H1 (cell line): ENCODE results near the gene CEP89. TPM values are rescaled to one million over a fixed set of nuclear protein-coding genes. Genes with fewer than 3 reads are reported as not detected.
"Not testable (repeated sequence)": the region's sequence is repeated elsewhere in the genome, so short reads cannot be mapped to it uniquely, and the experiment has no call there.

Experiments used
- CTCF ChIA-PET: fragments of 300-600 bp; sonication (Branson Sonifier 250); formaldehyde crosslinking; loops from one replicate; lab custom pipeline; 2021; ENCODE audit not compliant: partially characterized antibody; lab: Charles Lee
- POLR2A ChIA-PET: fragments of 300-600 bp; sonication (Branson Sonifier 250); formaldehyde crosslinking; loops from one replicate; lab custom pipeline; 2021; ENCODE audit warnings: inconsistent platforms; ENCODE audit not compliant: partially characterized antibody; lab: Charles Lee
- DNase-seq, 2 experiments: peaks; one replicate each; pipeline versions ENCODE4 v3.0.0 to v3.0.0-alpha.2; 2010 to 2022; ENCODE audit warnings: low spot score in 2 of 2, low read depth in 1 of 2, mixed read lengths in 1 of 2
- FAIRE-seq: peaks from 2 replicates; lab custom pipeline; 2011; peaks lifted over from hg19 to GRCh38; lab: Jason Lieb, UNC
- H2AFZ ChIP-seq: 2 replicates; pipeline ENCODE4 v1.8.1; 2012; ENCODE audit warnings: low read length, inconsistent platforms
- H2AK5ac ChIP-seq: 2 replicates; pipeline ENCODE4 v1.6.1; 2013; ENCODE audit warnings: low read depth, low read length
- H2BK120ac ChIP-seq: replicated peaks from 2 replicates; pipeline ENCODE3; 2013; ENCODE audit warnings: low read depth, low read length, inconsistent platforms
- H2BK12ac ChIP-seq: 2 replicates; pipeline ENCODE4 v1.6.1; 2013; ENCODE audit warnings: low read depth, low read length
- H2BK15ac ChIP-seq: 2 replicates; pipeline ENCODE4 v1.6.1; 2013; ENCODE audit warnings: low read length
- H2BK20ac ChIP-seq: 2 replicates; pipeline ENCODE4 v1.6.1; 2013; ENCODE audit warnings: low read length
- H2BK5ac ChIP-seq: 2 replicates; pipeline ENCODE4 v1.6.1; 2013; ENCODE audit warnings: low read depth, low read length
- H3K14ac ChIP-seq: 2 replicates; pipeline ENCODE4 v1.6.1; 2013; ENCODE audit warnings: inconsistent platforms; ENCODE audit not compliant: insufficient read length
- H3K18ac ChIP-seq: 2 replicates; pipeline ENCODE4 v1.6.1; 2013; ENCODE audit warnings: low read length; ENCODE audit errors: extremely low read depth
- H3K23ac ChIP-seq: 2 replicates; pipeline ENCODE4 v1.6.1; 2013; ENCODE audit warnings: inconsistent platforms; ENCODE audit not compliant: insufficient read length
- H3K23me2 ChIP-seq: 2 replicates; pipeline ENCODE4 v1.6.1; 2013; ENCODE audit warnings: low read depth, low read length
- H3K27ac ChIP-seq: 2 replicates; pipeline ENCODE4 v1.6.1; 2011; ENCODE audit warnings: low read depth, low read length, inconsistent platforms
- H3K27me3 ChIP-seq, 4 experiments: replicated peaks in 1 of 4; 1 replicate in 1 of 4; 2 replicates in 3 of 4; pipeline versions ENCODE4 v1.6.1 to v1.8.1; 2011 to 2013; ENCODE audit warnings: low read length in 3 of 4, mild to moderate bottlenecking in 3 of 4, inconsistent platforms in 2 of 4, mixed read lengths in 2 of 4, moderate library complexity in 1 of 4; ENCODE audit not compliant: control insufficient read depth in 3 of 4, insufficient read depth in 3 of 4; ENCODE audit errors: extremely low read depth in 1 of 4
- H3K36me3 ChIP-seq, 4 experiments: 2 replicates each; pipeline versions ENCODE4 v1.6.1 to v1.8.1; 2011 to 2013; ENCODE audit warnings: mild to moderate bottlenecking in 4 of 4, low read length in 3 of 4, moderate library complexity in 2 of 4, control low read depth in 1 of 4, inconsistent platforms in 1 of 4; ENCODE audit not compliant: insufficient read depth in 4 of 4, control insufficient read depth in 2 of 4
- H3K4ac ChIP-seq: replicated peaks from 2 replicates; pipeline ENCODE3; 2013; ENCODE audit warnings: low read length, low read depth, mixed read lengths, inconsistent platforms; ENCODE audit not compliant: insufficient read length
- H3K4me1 ChIP-seq, 4 experiments: replicated peaks in 1 of 4; 1 replicate in 1 of 4; 2 replicates in 3 of 4; pipeline versions ENCODE4 v1.6.1 to v1.8.1; 2011 to 2013; ENCODE audit warnings: low read length in 3 of 4, inconsistent platforms in 2 of 4, mixed read lengths in 1 of 4; ENCODE audit not compliant: insufficient read depth in 4 of 4, control insufficient read depth in 3 of 4
- H3K4me2 ChIP-seq, 2 experiments: 2 replicates each; pipeline versions ENCODE4 v1.6.1 to v1.8.1; 2011 to 2013; ENCODE audit warnings: low read depth in 2 of 2, low read length in 2 of 2, control low read depth in 1 of 2, inconsistent platforms in 1 of 2, mild to moderate bottlenecking in 1 of 2; ENCODE audit not compliant: insufficient read depth in 1 of 2
- H3K4me3 ChIP-seq, 4 experiments: fragments of 200-600, 300-600 bp in 1 of 4; sonication (generic), shearing (Covaris generic), sonication (Bioruptor Twin) in 1 of 4; 2 replicates each; pipeline versions ENCODE4 v1.5.1 to v1.8.1; 2011 to 2016; ENCODE audit warnings: low read length in 4 of 4, low read depth in 3 of 4, control low read depth in 2 of 4, inconsistent platforms in 2 of 4, mild to moderate bottlenecking in 2 of 4, mixed read lengths in 1 of 4, moderate library complexity in 1 of 4; ENCODE audit not compliant: insufficient read depth in 2 of 4; ENCODE audit errors: extremely low read depth in 1 of 4
- H3K56ac ChIP-seq: replicated peaks from 2 replicates; pipeline ENCODE3; 2013; ENCODE audit warnings: low read depth, mild to moderate bottlenecking, mixed read lengths, low read length, inconsistent platforms; ENCODE audit not compliant: insufficient read length
- H3K79me1 ChIP-seq: 2 replicates; pipeline ENCODE4 v1.6.1; 2013; ENCODE audit warnings: low read depth, low read length, control low read depth
- H3K79me2 ChIP-seq, 2 experiments: 2 replicates each; pipeline versions ENCODE4 v1.6.1 to v1.8.1; 2012 to 2013; ENCODE audit warnings: low read length in 2 of 2, mild to moderate bottlenecking in 2 of 2, inconsistent platforms in 1 of 2; ENCODE audit not compliant: insufficient read depth in 2 of 2, control insufficient read depth in 1 of 2
- H3K9ac ChIP-seq, 4 experiments: replicated peaks in 1 of 4; 1 replicate in 1 of 4; 2 replicates in 3 of 4; pipeline versions ENCODE4 v1.6.1 to v1.8.1; 2011 to 2013; ENCODE audit warnings: low read depth in 3 of 4, low read length in 3 of 4, control low read depth in 2 of 4, mild to moderate bottlenecking in 2 of 4, moderate library complexity in 2 of 4, inconsistent platforms in 1 of 4; ENCODE audit errors: extremely low read depth in 1 of 4
- H3K9me3 ChIP-seq, 2 experiments: 2 replicates each; pipeline versions ENCODE4 v1.6.1 to v1.8.1; 2012 to 2013; ENCODE audit warnings: mild to moderate bottlenecking in 2 of 2, moderate library complexity in 2 of 2, control low read depth in 1 of 2, inconsistent platforms in 1 of 2, low read depth in 1 of 2, low read length in 1 of 2, mixed read lengths in 1 of 2; ENCODE audit not compliant: insufficient read depth in 2 of 2
- H4K20me1 ChIP-seq, 2 experiments: replicated peaks in 1 of 2; 2 replicates each; pipeline versions ENCODE3 to v1.8.1; 2011 to 2013; ENCODE audit warnings: inconsistent platforms in 2 of 2, low read length in 2 of 2, mild to moderate bottlenecking in 1 of 2; ENCODE audit not compliant: insufficient read depth in 2 of 2, control insufficient read depth in 1 of 2
- H4K5ac ChIP-seq: 2 replicates; pipeline ENCODE4 v1.6.1; 2013; ENCODE audit warnings: low read length, low read depth, mixed read lengths, inconsistent platforms; ENCODE audit not compliant: insufficient read length
- H4K8ac ChIP-seq: 2 replicates; pipeline ENCODE4 v1.8.0; 2013; ENCODE audit warnings: mild to moderate bottlenecking, moderate library complexity, low read length, inconsistent platforms; ENCODE audit not compliant: insufficient read depth; ENCODE audit errors: extremely low read depth
- H4K91ac ChIP-seq: replicated peaks from 2 replicates; pipeline ENCODE3; 2013; ENCODE audit warnings: low read length, mixed read lengths, inconsistent platforms; ENCODE audit not compliant: insufficient read length
- WGBS, 2 experiments: shearing (Covaris generic) in 1 of 2; methylation state at CpG; one replicate each; pipeline versions ENCODE4 v1.1.6 to v1.1.7; 2013 to 2015; ENCODE audit warnings: low lambda C conversion rate in 2 of 2, mixed read lengths in 2 of 2, inconsistent platforms in 1 of 2, low coverage in 1 of 2, missing lambda C conversion rate in 1 of 2; ENCODE audit not compliant: insufficient replicate concordance in 2 of 2, insufficient coverage in 1 of 2, insufficient read length in 1 of 2; ENCODE audit errors: extremely low coverage in 1 of 2, missing lambda C conversion rate in 1 of 2; 5-methylcytosine and 5-hydroxymethylcytosine counted together
- polyA plus RNA-seq, 7 experiments: library from polyadenylated mRNA; depleted of rRNA in 3 of 7; stranded (reverse) in 5 of 7; unstranded in 2 of 7; fragments of >200 nt in 5 of 7; fragments of 200-250 nt in 2 of 7; gene quantifications; 1 replicate in 5 of 7; 2 replicates in 1 of 7; 4 replicates in 1 of 7; pipeline versions ENCODE4 v1.2.1 to v1.2.3, GENCODE V29; 2011 to 2013; ENCODE audit warnings: missing spikeins in 2 of 7, mixed read lengths in 2 of 7
- total RNA-seq: library from RNA; stranded (reverse); fragmentation: NEBNext Ultra II Directional; extraction: Animal tissue kit (Norgen Biotek cat#: 25700); gene quantifications from 2 replicates; pipeline ENCODE4 v1.2.1, GENCODE V29; 2021

CEP89 gene
- total and polyA plus RNA-seq, 2 of the 8 experiments (the other 6 are each of a cell fraction or from before 2014, with no cell fraction given) = 23.0 to 23.6 TPM

- CTCF ChIA-PET = interaction anchor here (1.6 kb wide), 1 partner anchor 44 kb away, joined by 3 read pairs; no protein-coding TSS in a partner anchor
- H3K36me3 ChIP-seq = peaks cover 0 to 28% (median 11%) of the 10 kb centered on the region in 4 experiments; a peak in 5 of 8 replicates
- H2BK12ac ChIP-seq, H3K18ac ChIP-seq, H3K79me1 ChIP-seq, H4K20me1 ChIP-seq, H2BK120ac ChIP-seq, H4K5ac ChIP-seq, H3K4me1 ChIP-seq, H3K4me3 ChIP-seq, H3K4ac ChIP-seq, H3K56ac ChIP-seq, H3K27ac ChIP-seq, FAIRE-seq, H3K14ac ChIP-seq, H3K23ac ChIP-seq, H3K79me2 ChIP-seq, H2BK15ac ChIP-seq, H4K91ac ChIP-seq, H3K27me3 ChIP-seq, H3K23me2 ChIP-seq, DNase-seq, POLR2A ChIA-PET, H4K8ac ChIP-seq, H3K4me2 ChIP-seq, H3K9me3 ChIP-seq, H2AK5ac ChIP-seq, H3K9ac ChIP-seq, H2BK5ac ChIP-seq, H2BK20ac ChIP-seq, H2AFZ ChIP-seq: not testable (repeated sequence)
- 83% methylated on average over 3 of the region's 5 CpGs; no CpG with 5 or more reads in 1 of the 2 experiments for WGBS, 2 experiments
Observed at GRCh38 chr19:32988254-32988653, 16.5 kb upstream of the CEP89 start.

GRCh38 chr19:32982488-32982887 is 10.7 kb upstream of the CEP89 start:
- WGBS, 2 experiments = 92% methylated on average over 6 of the region's 6 CpGs; no CpG with 5 or more reads in 1 of the 2 experiments
- H3K4me1 ChIP-seq, H3K4me3 ChIP-seq, H2BK12ac ChIP-seq, FAIRE-seq, H3K9me3 ChIP-seq, H2AK5ac ChIP-seq, CTCF ChIA-PET, H3K56ac ChIP-seq, H4K91ac ChIP-seq, H4K5ac ChIP-seq, H3K79me2 ChIP-seq, DNase-seq, H3K23ac ChIP-seq, POLR2A ChIA-PET, H4K8ac ChIP-seq, H3K18ac ChIP-seq, H3K4ac ChIP-seq, H2AFZ ChIP-seq, H3K27ac ChIP-seq, H2BK5ac ChIP-seq, H2BK120ac ChIP-seq, H3K4me2 ChIP-seq, H3K9ac ChIP-seq, H2BK20ac ChIP-seq, H3K27me3 ChIP-seq, H3K23me2 ChIP-seq, H3K79me1 ChIP-seq, H4K20me1 ChIP-seq, H3K14ac ChIP-seq, H2BK15ac ChIP-seq: not testable (repeated sequence)
- H3K36me3 ChIP-seq = peaks cover 3 to 23% (median 4%) of the 10 kb centered on the region in 4 experiments; a peak in 5 of 8 replicates
